Astrocyte (in vitro differentiated cells and primary cell): Measurements from ENCODE around the gene PAQR4. TPM values are rescaled to one million over a fixed set of nuclear protein-coding genes. Genes with fewer than 3 reads are reported as not detected.

Experiments used
- DNase-seq: peaks from one replicate; pipeline ENCODE4 v3.0.0-alpha.2; 2010; ENCODE audit warnings: low read depth
- FAIRE-seq: peaks from 2 replicates; lab custom pipeline; 2011; peaks lifted over from hg19 to GRCh38; lab: Jason Lieb, UNC
- H2AFZ ChIP-seq: 2 replicates; pipeline ENCODE4 v1.6.0; 2012; ENCODE audit warnings: low read depth, low read length, inconsistent platforms
- H3K27ac ChIP-seq: 2 replicates; pipeline ENCODE4 v1.5.1; 2011; ENCODE audit warnings: low read depth, low read length, inconsistent platforms
- H3K27me3 ChIP-seq: 2 replicates; pipeline ENCODE4 v1.6.0; 2011; ENCODE audit warnings: low read length, inconsistent platforms; ENCODE audit not compliant: insufficient read depth
- H3K36me3 ChIP-seq: 2 replicates; pipeline ENCODE4 v1.5.1; 2011; ENCODE audit warnings: low read length, inconsistent platforms; ENCODE audit not compliant: insufficient read depth
- H3K4me1 ChIP-seq: 2 replicates; pipeline ENCODE4 v1.5.1; 2011; ENCODE audit warnings: low read length, inconsistent platforms; ENCODE audit not compliant: insufficient read depth
- H3K4me2 ChIP-seq: 2 replicates; pipeline ENCODE4 v1.6.0; 2012; ENCODE audit warnings: low read length, inconsistent platforms
- H3K4me3 ChIP-seq: 2 replicates; pipeline ENCODE4 v1.5.1; 2011; ENCODE audit warnings: low read depth, mild to moderate bottlenecking, low read length, inconsistent platforms; ENCODE audit not compliant: insufficient read depth
- H3K79me2 ChIP-seq: 2 replicates; pipeline ENCODE4 v1.6.0; 2012; ENCODE audit warnings: mild to moderate bottlenecking, low read length, inconsistent platforms; ENCODE audit not compliant: insufficient read depth
- H3K9ac ChIP-seq: 2 replicates; pipeline ENCODE4 v1.6.0; 2012; ENCODE audit warnings: mild to moderate bottlenecking, low read length, inconsistent platforms
- H3K9me3 ChIP-seq: 2 replicates; pipeline ENCODE4 v1.5.1; 2012; ENCODE audit warnings: low read depth, mild to moderate bottlenecking, low read length, inconsistent platforms; ENCODE audit not compliant: insufficient read depth
- H4K20me1 ChIP-seq: 2 replicates; pipeline ENCODE4 v1.6.0; 2012; ENCODE audit warnings: low read length, inconsistent platforms; ENCODE audit not compliant: insufficient read depth
- H3K27ac Mint-ChIP-seq: one replicate; pipeline ENCODE4 v1.8.0; 2021; ENCODE audit warnings: mild to moderate bottlenecking, mixed read lengths; ENCODE audit not compliant: unreplicated experiment
- H3K27me3 Mint-ChIP-seq: one replicate; pipeline ENCODE4 v1.8.0; 2021; ENCODE audit warnings: low read depth, mixed read lengths; ENCODE audit not compliant: unreplicated experiment
- H3K36me3 Mint-ChIP-seq: one replicate; pipeline ENCODE4 v1.8.0; 2021; ENCODE audit warnings: low read depth, mixed read lengths; ENCODE audit not compliant: unreplicated experiment
- H3K4me1 Mint-ChIP-seq: one replicate; pipeline ENCODE4 v1.8.0; 2021; ENCODE audit warnings: low read depth, mixed read lengths; ENCODE audit not compliant: unreplicated experiment
- H3K4me3 Mint-ChIP-seq: one replicate; pipeline ENCODE4 v1.8.0; 2021; ENCODE audit warnings: mild to moderate bottlenecking, moderate library complexity, mixed read lengths; ENCODE audit not compliant: unreplicated experiment
- H3K9me3 Mint-ChIP-seq: one replicate; pipeline ENCODE4 v1.8.0; 2021; ENCODE audit warnings: mild to moderate bottlenecking, mixed read lengths; ENCODE audit not compliant: unreplicated experiment
- EZH2 ChIP-seq: IDR thresholded peaks from 2 replicates; pipeline ENCODE4 v1.6.1; 2012; ENCODE audit warnings: mild to moderate bottlenecking, low read length, inconsistent platforms; ENCODE audit not compliant: insufficient read depth
- total RNA-seq: library from RNA; stranded (reverse); gene quantifications from 2 replicates; pipeline ENCODE4 v1.2.1, GENCODE V29; 2021
- TF ChIP-seq, protein P1 (sequence below): IDR thresholded peaks from 2 replicates; pipeline ENCODE4 v1.5.1; 2011; ENCODE audit warnings: low read depth, mild to moderate bottlenecking, inconsistent platforms, low read length, moderate library complexity; ENCODE audit not compliant: insufficient read depth

PAQR4 gene
- total RNA-seq, 1 donor from 2014 or later, result 4.8 TPM

DNA sequence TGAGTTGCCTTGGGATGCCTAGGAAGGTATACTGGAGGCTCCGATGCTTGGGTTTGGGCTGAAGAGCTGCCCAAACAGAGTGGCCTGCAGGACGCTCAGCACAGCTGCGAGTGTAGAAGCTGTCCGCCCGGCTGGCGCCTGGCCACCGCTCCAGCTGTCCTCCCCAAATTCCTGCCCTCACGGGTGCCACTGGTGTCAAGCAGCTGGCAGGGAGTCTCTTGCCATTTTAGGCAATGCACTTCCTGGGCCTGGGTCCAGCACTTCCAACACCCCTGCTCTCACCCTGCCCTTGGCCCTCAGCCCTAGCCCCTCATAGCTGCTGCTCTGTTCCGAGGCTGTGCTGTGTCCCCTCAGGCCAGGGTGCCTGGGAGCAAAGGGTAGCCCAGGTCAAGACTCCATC lies 16.3 kb downstream of the PAQR4 start:
- no peak overlapping the region for H3K4me3 Mint-ChIP-seq
- H3K27me3 Mint-ChIP-seq, result peaks cover 10% of the 10 kb centered on the region
- H3K36me3 Mint-ChIP-seq, result no peaks in the 10 kb centered on the region
- no peaks in the 10 kb centered on the region for H3K36me3 ChIP-seq
- H3K4me1 Mint-ChIP-seq, result peaks cover 3% of the 10 kb centered on the region
- no peak overlapping the region for H3K4me2 ChIP-seq
- peaks cover 6% of the 10 kb centered on the region for H3K27me3 ChIP-seq
- no peak for TF ChIP-seq EZH2
- TF ChIP-seq, protein P1, sequence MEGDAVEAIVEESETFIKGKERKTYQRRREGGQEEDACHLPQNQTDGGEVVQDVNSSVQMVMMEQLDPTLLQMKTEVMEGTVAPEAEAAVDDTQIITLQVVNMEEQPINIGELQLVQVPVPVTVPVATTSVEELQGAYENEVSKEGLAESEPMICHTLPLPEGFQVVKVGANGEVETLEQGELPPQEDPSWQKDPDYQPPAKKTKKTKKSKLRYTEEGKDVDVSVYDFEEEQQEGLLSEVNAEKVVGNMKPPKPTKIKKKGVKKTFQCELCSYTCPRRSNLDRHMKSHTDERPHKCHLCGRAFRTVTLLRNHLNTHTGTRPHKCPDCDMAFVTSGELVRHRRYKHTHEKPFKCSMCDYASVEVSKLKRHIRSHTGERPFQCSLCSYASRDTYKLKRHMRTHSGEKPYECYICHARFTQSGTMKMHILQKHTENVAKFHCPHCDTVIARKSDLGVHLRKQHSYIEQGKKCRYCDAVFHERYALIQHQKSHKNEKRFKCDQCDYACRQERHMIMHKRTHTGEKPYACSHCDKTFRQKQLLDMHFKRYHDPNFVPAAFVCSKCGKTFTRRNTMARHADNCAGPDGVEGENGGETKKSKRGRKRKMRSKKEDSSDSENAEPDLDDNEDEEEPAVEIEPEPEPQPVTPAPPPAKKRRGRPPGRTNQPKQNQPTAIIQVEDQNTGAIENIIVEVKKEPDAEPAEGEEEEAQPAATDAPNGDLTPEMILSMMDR, result no peak
- no peak overlapping the region for H2AFZ ChIP-seq
- no peaks in the 10 kb centered on the region for H3K9me3 ChIP-seq
- H3K79me2 ChIP-seq, result no peaks in the 10 kb centered on the region
- no peak overlapping the region for H3K27ac ChIP-seq
- no peak overlapping the region for H3K9ac ChIP-seq
- H3K4me3 ChIP-seq, result no peak overlapping the region
- no peaks in the 10 kb centered on the region for H3K9me3 Mint-ChIP-seq
- no peak for DNase-seq
- no peaks in the 10 kb centered on the region for H4K20me1 ChIP-seq
- no peak for FAIRE-seq
- peaks cover 12% of the 10 kb centered on the region for H3K4me1 ChIP-seq
- no peak overlapping the region for H3K27ac Mint-ChIP-seq

DNA sequence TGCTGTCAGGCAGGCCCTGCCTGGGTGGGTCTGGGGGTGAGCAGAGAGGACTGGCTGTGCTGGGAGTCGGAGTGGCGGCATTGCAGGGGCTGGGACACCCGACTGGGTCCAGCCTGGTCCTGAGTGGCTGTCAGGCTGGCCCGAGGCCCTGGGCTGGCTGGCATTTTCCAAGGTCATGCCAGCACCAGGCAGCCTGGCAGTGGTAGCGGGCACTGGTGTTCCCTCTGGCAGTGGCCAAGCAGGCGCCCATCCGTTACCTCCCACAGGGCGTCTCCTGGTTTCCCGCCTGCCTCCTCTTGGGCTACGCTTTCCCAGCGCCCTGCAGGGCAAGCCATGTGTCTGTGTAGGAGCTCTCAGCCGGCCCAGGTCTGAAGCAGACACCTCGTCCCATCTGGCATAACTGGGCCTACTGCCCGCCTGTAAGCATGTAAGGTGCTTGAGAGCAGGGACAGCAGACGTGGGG lies 16.8 kb downstream of the PAQR4 start:
- H3K27me3 ChIP-seq, result peaks cover 6% of the 10 kb centered on the region
- Mint-ChIP-seq H3K27ac (no peak overlapping the region), H3K4me1 (peaks cover 3% of the 10 kb centered on the region), H3K9me3 (no peaks in the 10 kb centered on the region), H3K4me3 (no peak overlapping the region), H3K36me3 (no peaks in the 10 kb centered on the region), H3K27me3 (peaks cover 15% of the 10 kb centered on the region)
- TF ChIP-seq, protein P1, result no peak
- TF ChIP-seq EZH2, result no peak
- H3K9me3 ChIP-seq, result no peaks in the 10 kb centered on the region
- H3K36me3 ChIP-seq, result no peaks in the 10 kb centered on the region
- FAIRE-seq (no peak), DNase-seq (no peak)
- H3K79me2 ChIP-seq, result no peaks in the 10 kb centered on the region
- H3K4me2 ChIP-seq, result no peak overlapping the region
- no peak overlapping the region for H2AFZ ChIP-seq
- H3K9ac ChIP-seq, result no peak overlapping the region
- no peaks in the 10 kb centered on the region for H4K20me1 ChIP-seq
- no peak overlapping the region for H3K27ac ChIP-seq
- no peak overlapping the region for H3K4me3 ChIP-seq
- peaks cover 8% of the 10 kb centered on the region for H3K4me1 ChIP-seq

DNA sequence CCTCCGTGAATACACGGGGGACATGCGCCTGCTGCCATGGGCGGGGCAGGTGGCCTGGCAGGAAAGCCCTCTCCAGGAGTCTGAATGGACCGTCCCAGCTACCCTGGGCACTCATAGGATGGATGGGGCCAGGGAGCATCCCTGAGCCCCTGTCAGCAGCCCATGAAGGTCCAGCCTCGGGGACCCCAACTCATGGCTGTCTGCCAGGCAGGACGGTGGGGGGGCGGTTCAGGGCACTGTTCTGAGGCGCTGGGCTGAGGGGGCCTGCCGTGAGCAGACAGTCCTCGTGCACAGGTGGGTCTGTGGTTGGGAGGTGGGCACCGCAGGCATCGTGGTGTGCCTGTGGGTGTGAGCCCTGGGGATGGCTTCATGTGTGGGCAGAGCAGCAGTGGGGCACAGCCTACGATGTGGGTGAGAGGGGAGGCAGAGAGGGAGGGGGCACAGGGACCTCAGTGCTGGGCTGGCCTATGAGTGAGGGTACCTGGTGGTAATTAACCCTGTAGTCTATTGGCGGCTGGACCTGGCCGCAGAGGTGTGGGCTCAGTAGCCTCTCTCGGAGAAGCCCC lies 17.6 kb downstream of the PAQR4 start:
- Histone ChIP-seq H3K4me3 (no peak overlapping the region), H3K9me3 (no peaks in the 10 kb centered on the region), H3K36me3 (no peaks in the 10 kb centered on the region), H3K4me2 (no peak overlapping the region), H4K20me1 (no peaks in the 10 kb centered on the region), H2AFZ (no peak overlapping the region), H3K27me3 (peaks cover 6% of the 10 kb centered on the region), H3K27ac (no peak overlapping the region), H3K4me1 (no peaks in the 10 kb centered on the region), H3K79me2 (no peaks in the 10 kb centered on the region), H3K9ac (no peak overlapping the region)
- Mint-ChIP-seq H3K4me3 (no peak overlapping the region), H3K9me3 (no peaks in the 10 kb centered on the region), H3K4me1 (peaks cover 2% of the 10 kb centered on the region), H3K36me3 (no peaks in the 10 kb centered on the region), H3K27me3 (peaks cover 17% of the 10 kb centered on the region), H3K27ac (no peak overlapping the region)
- DNase-seq (no peak), FAIRE-seq (no peak)
- TF ChIP-seq EZH2, result no peak
- TF ChIP-seq, protein P1, result no peak
